H9 (cell line): Measurements from ENCODE around the gene HOXC11. TPM values are rescaled to one million over a fixed set of nuclear protein-coding genes. Genes with fewer than 3 reads are reported as not detected.

ENCODE experiments used
- DNase-seq: peaks from one replicate; pipeline ENCODE4 v3.0.0-alpha.2; 2017
- H2AFZ ChIP-seq: one replicate; pipeline ENCODE4 v1.6.1; 2013; ENCODE audit warnings: mild to moderate bottlenecking, low read length, control low read depth, moderate library complexity
- H2AK5ac ChIP-seq: 2 replicates; pipeline ENCODE4 v1.6.1; 2013; ENCODE audit warnings: low read length, control low read depth, mixed read lengths; ENCODE audit not compliant: insufficient read length
- H2BK120ac ChIP-seq: one replicate; pipeline ENCODE4 v1.6.1; 2013; ENCODE audit warnings: low read depth, mild to moderate bottlenecking, low read length, control low read depth, inconsistent platforms; ENCODE audit not compliant: poor library complexity, severe bottlenecking
- H2BK12ac ChIP-seq: 2 replicates; pipeline ENCODE4 v1.6.1; 2013; ENCODE audit warnings: low read length, control low read depth, mixed read lengths, low read depth; ENCODE audit not compliant: insufficient read length
- H2BK15ac ChIP-seq: 2 replicates; pipeline ENCODE4 v1.6.1; 2013; ENCODE audit warnings: low read depth, low read length, control low read depth
- H2BK20ac ChIP-seq: one replicate; pipeline ENCODE4 v1.6.1; 2013; ENCODE audit warnings: low read depth, mild to moderate bottlenecking, low read length, control low read depth, inconsistent platforms; ENCODE audit not compliant: poor library complexity, severe bottlenecking
- H2BK5ac ChIP-seq: 2 replicates; pipeline ENCODE4 v1.6.1; 2013; ENCODE audit warnings: low read length, control low read depth, mixed read lengths; ENCODE audit not compliant: insufficient read length
- H3K14ac ChIP-seq: 2 replicates; pipeline ENCODE4 v1.6.1; 2013; ENCODE audit warnings: low read length, control low read depth; ENCODE audit not compliant: insufficient read depth
- H3K18ac ChIP-seq: 2 replicates; pipeline ENCODE4 v1.6.1; 2013; ENCODE audit warnings: low read depth, mild to moderate bottlenecking, mixed read lengths, low read length, control low read depth; ENCODE audit not compliant: insufficient read length
- H3K23ac ChIP-seq: 2 replicates; pipeline ENCODE4 v1.6.1; 2013; ENCODE audit warnings: low read length, control low read depth, mixed read lengths, low read depth; ENCODE audit not compliant: insufficient read length
- H3K23me2 ChIP-seq: 2 replicates; pipeline ENCODE4 v1.6.1; 2013; ENCODE audit warnings: low read depth, mild to moderate bottlenecking, mixed read lengths, low read length, control low read depth; ENCODE audit not compliant: insufficient read length, poor library complexity, severe bottlenecking
- H3K27ac ChIP-seq: 2 replicates; pipeline ENCODE4 v1.5.1; 2013; ENCODE audit warnings: low read length, control low read depth, mixed read lengths, low read depth; ENCODE audit not compliant: insufficient read length
- H3K27me3 ChIP-seq: 2 replicates; pipeline ENCODE4 v1.6.1; 2013; ENCODE audit warnings: low read length, control low read depth, inconsistent platforms; ENCODE audit not compliant: insufficient read depth
- H3K4ac ChIP-seq: 2 replicates; pipeline ENCODE4 v1.6.1; 2013; ENCODE audit warnings: low read depth, mild to moderate bottlenecking, control low read depth, inconsistent platforms, low read length, moderate library complexity
- H3K4me1 ChIP-seq: 2 replicates; pipeline ENCODE4 v1.6.1; 2013; ENCODE audit warnings: low read length, control low read depth, inconsistent platforms; ENCODE audit not compliant: insufficient read depth
- H3K4me2 ChIP-seq: 2 replicates; pipeline ENCODE4 v1.6.1; 2013; ENCODE audit warnings: low read length, control low read depth, mixed read lengths; ENCODE audit not compliant: insufficient read length, insufficient read depth
- H3K56ac ChIP-seq: 2 replicates; pipeline ENCODE4 v1.6.1; 2013; ENCODE audit warnings: low read depth, mild to moderate bottlenecking, mixed read lengths, low read length, control low read depth; ENCODE audit not compliant: insufficient read length
- H3K79me1 ChIP-seq: 2 replicates; pipeline ENCODE4 v1.6.1; 2013; ENCODE audit warnings: low read depth, mild to moderate bottlenecking, moderate library complexity, low read length, control low read depth, inconsistent platforms; ENCODE audit not compliant: insufficient read depth, poor library complexity, severe bottlenecking
- H3K79me2 ChIP-seq: 2 replicates; pipeline ENCODE4 v1.6.1; 2013; ENCODE audit warnings: low read length, control low read depth, inconsistent platforms; ENCODE audit not compliant: insufficient read depth
- H3K9ac ChIP-seq: 2 replicates; pipeline ENCODE4 v1.6.1; 2013; ENCODE audit warnings: low read length, control low read depth, mixed read lengths; ENCODE audit not compliant: insufficient read length; ENCODE audit errors: extremely low read depth
- H3K9me3 ChIP-seq: one replicate; pipeline ENCODE4 v1.6.1; 2013; ENCODE audit warnings: low read depth, low read length, inconsistent platforms; ENCODE audit not compliant: control insufficient read depth
- H3T11ph ChIP-seq: one replicate; pipeline ENCODE4 v1.6.1; 2013; ENCODE audit warnings: mild to moderate bottlenecking, low read length, control low read depth, inconsistent platforms
- H4K20me1 ChIP-seq: one replicate; pipeline ENCODE4 v1.6.1; 2013; ENCODE audit not compliant: control insufficient read depth, insufficient read length, insufficient read depth
- H4K5ac ChIP-seq: 2 replicates; pipeline ENCODE4 v1.6.1; 2013; ENCODE audit warnings: low read depth, mild to moderate bottlenecking, mixed read lengths, low read length, control low read depth; ENCODE audit not compliant: insufficient read length
- H4K8ac ChIP-seq: replicated peaks from 2 replicates; pipeline ENCODE4 v1.6.1; 2013; ENCODE audit warnings: low read length, control low read depth, mixed read lengths, low read depth; ENCODE audit not compliant: insufficient read length
- H4K91ac ChIP-seq: 2 replicates; pipeline ENCODE4 v1.6.1; 2013; ENCODE audit warnings: low read depth, mild to moderate bottlenecking, moderate library complexity, mixed read lengths, low read length, control low read depth; ENCODE audit not compliant: insufficient read length
- H3K27ac Mint-ChIP-seq, 3 experiments: 2 replicates in 2 of 3; 3 replicates in 1 of 3; pipeline ENCODE4 v1.8.0; 2020 to 2021; ENCODE audit warnings: mixed read lengths in 3 of 3, mild to moderate bottlenecking in 1 of 3, moderate library complexity in 1 of 3
- H3K27me3 Mint-ChIP-seq: 2 replicates; pipeline ENCODE4 v1.8.0; 2021; ENCODE audit warnings: low read depth, mild to moderate bottlenecking, moderate library complexity, mixed read lengths
- H3K36me3 Mint-ChIP-seq, 3 experiments: 2 replicates in 2 of 3; 3 replicates in 1 of 3; pipeline ENCODE4 v1.8.0; 2020 to 2021; ENCODE audit warnings: low read depth in 3 of 3, mixed read lengths in 3 of 3; ENCODE audit not compliant: insufficient read depth in 1 of 3
- H3K4me1 Mint-ChIP-seq, 2 experiments: 2 replicates each; pipeline ENCODE4 v1.8.0; 2020; ENCODE audit warnings: mixed read lengths in 2 of 2
- H3K4me3 Mint-ChIP-seq, 2 experiments: 2 replicates in 1 of 2; 3 replicates in 1 of 2; pipeline ENCODE4 v1.8.0; 2020 to 2021; ENCODE audit warnings: mild to moderate bottlenecking in 2 of 2, mixed read lengths in 2 of 2, moderate library complexity in 1 of 2
- H3K9me3 Mint-ChIP-seq, 2 experiments: 2 replicates in 1 of 2; 3 replicates in 1 of 2; pipeline ENCODE4 v1.8.0; 2020; ENCODE audit warnings: mild to moderate bottlenecking in 2 of 2, mixed read lengths in 2 of 2, moderate library complexity in 1 of 2
- CTCF ChIP-seq: fragments of 200-600 bp; sonication (generic); conservative IDR thresholded peaks from 3 replicates; pipeline ENCODE4 v1.8.0; 2021; ENCODE audit warnings: antibody characterized with exemption, mild to moderate bottlenecking
- WGBS: extraction: QIAGEN DNeasy Blood & Tissue Kit; methylation state at CpG from one replicate; pipeline ENCODE4 v1.1.7; 2013; ENCODE audit warnings: missing lambda C conversion rate, low lambda C conversion rate, mixed read lengths; ENCODE audit not compliant: insufficient read length; ENCODE audit errors: extremely low coverage; 5-methylcytosine and 5-hydroxymethylcytosine counted together
- total RNA-seq: library from RNA; stranded (reverse); gene quantifications from 2 replicates; pipeline ENCODE4 v1.2.1, GENCODE V29; 2021

Gene HOXC11
- total RNA-seq, 1 experiment from 2014 or later: not detected

GRCh38 chr12:53995002-53995377 lies 22.1 kb downstream of the HOXC11 start:
- peaks cover 100% of the 10 kb centered on the region for H3K27me3 Mint-ChIP-seq
- Histone ChIP-seq H2AFZ (no peak overlapping the region), H2BK5ac (no peak overlapping the region), H3K56ac (no peak overlapping the region), H3K23ac (no peak overlapping the region), H2AK5ac (no peak overlapping the region), H3K27ac (no peak overlapping the region), H3K14ac (no peak overlapping the region), H3K79me1 (no peaks in the 10 kb centered on the region), H3K23me2 (no peaks in the 10 kb centered on the region), H3K4me2 (peak overlapping the region; percentile 41), H3K4ac (no peak overlapping the region), H4K20me1 (no peaks in the 10 kb centered on the region), H2BK12ac (no peak overlapping the region), H4K8ac (no peak overlapping the region), H2BK15ac (no peak overlapping the region), H3K9ac (no peak overlapping the region), H2BK120ac (no peak overlapping the region), H3K4me1 (no peaks in the 10 kb centered on the region), H3K27me3 (peaks cover 99% of the 10 kb centered on the region), H4K91ac (no peak overlapping the region), H3K79me2 (no peaks in the 10 kb centered on the region), H3T11ph (no peak overlapping the region), H3K9me3 (no peaks in the 10 kb centered on the region), H3K18ac (no peak overlapping the region), H4K5ac (no peak overlapping the region), H2BK20ac (no peak overlapping the region)
- peak overlapping the region in 1 of 2 experiments; percentile 73; a peak in 2 of 5 replicates for H3K4me3 Mint-ChIP-seq
- H3K36me3 Mint-ChIP-seq: no peaks in the 10 kb centered on the region
- peaks cover 7 to 31% of the 10 kb centered on the region in 2 experiments for H3K4me1 Mint-ChIP-seq
- peak overlapping the region in 1 of 3 experiments; percentile 59; a peak in 1 of 7 replicates for H3K27ac Mint-ChIP-seq
- no peak for TF ChIP-seq CTCF
- no CpG with 5 or more reads among the region's 17 CpGs for WGBS
- no peak for DNase-seq
- H3K9me3 Mint-ChIP-seq: peaks cover 0 to 3% of the 10 kb centered on the region in 2 experiments; a peak in 2 of 5 replicates
